AG04449 (cell line): ENCODE measurements around the gene PIPOX.

ENCODE experiments used
- CTCF ChIA-PET: fragments of 350-600 bp; formaldehyde crosslinking; extraction: SDS; loops from one replicate; lab custom pipeline; 2021; ENCODE audit warnings: antibody characterized with exemption; lab: Yijun Ruan, JAX
- POLR2A ChIA-PET: fragments of 400-600, 350-600 bp; formaldehyde crosslinking; extraction: SDS; loops from one replicate; lab custom pipeline; 2020; ENCODE audit warnings: antibody characterized with exemption, inconsistent platforms; lab: Yijun Ruan, JAX
- DNase-seq: peaks from one replicate; pipeline ENCODE4 v3.0.0-alpha.2; 2010; ENCODE audit warnings: low read depth, low spot score
- H3K4me3 ChIP-seq: 2 replicates; pipeline ENCODE4 v1.5.1; 2011; ENCODE audit warnings: low read depth, mild to moderate bottlenecking, control low read depth, low read length
- TF ChIP-seq, protein P1 (sequence below): IDR thresholded peaks from one replicate; pipeline ENCODE4 v1.5.1; 2011; ENCODE audit warnings: mild to moderate bottlenecking, moderate library complexity, low read length, control low read depth, inconsistent platforms; ENCODE audit not compliant: insufficient read depth; ENCODE audit errors: missing control alignments

PIPOX gene

GRCh38 chr17:29000973-29001372, 42.0 kb upstream of the PIPOX start:
- TF ChIP-seq, protein P1, sequence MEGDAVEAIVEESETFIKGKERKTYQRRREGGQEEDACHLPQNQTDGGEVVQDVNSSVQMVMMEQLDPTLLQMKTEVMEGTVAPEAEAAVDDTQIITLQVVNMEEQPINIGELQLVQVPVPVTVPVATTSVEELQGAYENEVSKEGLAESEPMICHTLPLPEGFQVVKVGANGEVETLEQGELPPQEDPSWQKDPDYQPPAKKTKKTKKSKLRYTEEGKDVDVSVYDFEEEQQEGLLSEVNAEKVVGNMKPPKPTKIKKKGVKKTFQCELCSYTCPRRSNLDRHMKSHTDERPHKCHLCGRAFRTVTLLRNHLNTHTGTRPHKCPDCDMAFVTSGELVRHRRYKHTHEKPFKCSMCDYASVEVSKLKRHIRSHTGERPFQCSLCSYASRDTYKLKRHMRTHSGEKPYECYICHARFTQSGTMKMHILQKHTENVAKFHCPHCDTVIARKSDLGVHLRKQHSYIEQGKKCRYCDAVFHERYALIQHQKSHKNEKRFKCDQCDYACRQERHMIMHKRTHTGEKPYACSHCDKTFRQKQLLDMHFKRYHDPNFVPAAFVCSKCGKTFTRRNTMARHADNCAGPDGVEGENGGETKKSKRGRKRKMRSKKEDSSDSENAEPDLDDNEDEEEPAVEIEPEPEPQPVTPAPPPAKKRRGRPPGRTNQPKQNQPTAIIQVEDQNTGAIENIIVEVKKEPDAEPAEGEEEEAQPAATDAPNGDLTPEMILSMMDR: no peak
- CTCF ChIA-PET: interaction anchor here (1.2 kb wide), 1 partner anchor 9 kb away, joined by 4 read pairs; no protein-coding TSS in a partner anchor
- POLR2A ChIA-PET: no interaction called here
- H3K4me3 ChIP-seq: no peak overlapping the region
- DNase-seq: no peak

DNA sequence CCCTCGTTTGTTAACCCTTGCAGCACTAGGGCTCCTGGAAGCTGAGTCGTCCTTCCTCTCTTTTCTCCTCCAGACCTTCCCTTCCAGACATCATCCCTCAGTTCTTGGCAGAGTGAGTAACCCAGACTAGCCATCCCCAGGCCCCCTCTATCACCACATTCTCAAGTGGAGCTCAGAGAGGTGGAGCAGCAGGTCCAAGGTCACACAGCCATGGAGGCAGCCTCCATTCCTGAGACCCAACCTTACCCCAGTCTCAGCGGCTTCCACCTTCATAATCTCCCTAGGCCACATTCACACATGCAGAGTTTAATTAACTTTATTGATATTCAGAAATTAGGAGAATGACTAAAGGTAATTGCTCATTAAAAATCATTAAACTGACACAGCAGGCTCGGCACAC, 40.1 kb upstream of the PIPOX start:
- H3K4me3 ChIP-seq: no peak overlapping the region
- TF ChIP-seq, protein P1: no peak
- POLR2A ChIA-PET: no interaction called here
- no peak for DNase-seq
- CTCF ChIA-PET: no interaction called here

DNA sequence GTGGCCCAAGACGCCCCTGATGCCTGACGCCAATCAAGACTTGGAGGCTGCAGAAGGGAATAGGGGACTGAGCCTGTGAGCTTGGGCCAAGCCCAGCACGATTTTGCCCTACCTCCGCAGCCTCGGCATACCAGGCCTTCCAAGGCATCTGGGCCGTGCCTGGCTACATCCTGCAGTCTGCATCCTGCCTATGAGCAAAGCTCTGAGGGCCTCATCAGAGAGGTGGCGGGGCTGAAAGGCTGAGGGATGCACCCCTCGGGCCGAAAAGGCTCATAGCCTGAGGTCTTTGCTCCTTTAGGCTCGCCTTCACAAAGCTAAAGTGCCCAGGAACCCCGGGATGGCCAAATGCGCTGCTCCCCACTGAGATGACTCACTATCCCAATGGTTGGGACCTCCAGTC, 39.7 kb upstream of the PIPOX start:
- H3K4me3 ChIP-seq: no peak overlapping the region
- TF ChIP-seq, protein P1: no peak
- ChIA-PET CTCF (interaction anchor here (1.1 kb wide), 1 partner anchor 114 kb away, joined by 3 read pairs; no protein-coding TSS in a partner anchor), POLR2A (no interaction called here)
- DNase-seq: no peak

GRCh38 chr17:29004081-29004692, 38.8 kb upstream of the PIPOX start:
- ChIA-PET CTCF (interaction anchor here (1.0 to 1.2 kb wide), 3 partner anchors 15 to 113 kb away, joined by 3 to 4 read pairs (median 3); no protein-coding TSS in a partner anchor), POLR2A (interaction anchor here (0.7 kb wide), 1 partner anchor 15 kb away, joined by 3 read pairs; no protein-coding TSS in a partner anchor)
- TF ChIP-seq, protein P1: no peak
- H3K4me3 ChIP-seq: no peak overlapping the region
- no peak for DNase-seq

DNA sequence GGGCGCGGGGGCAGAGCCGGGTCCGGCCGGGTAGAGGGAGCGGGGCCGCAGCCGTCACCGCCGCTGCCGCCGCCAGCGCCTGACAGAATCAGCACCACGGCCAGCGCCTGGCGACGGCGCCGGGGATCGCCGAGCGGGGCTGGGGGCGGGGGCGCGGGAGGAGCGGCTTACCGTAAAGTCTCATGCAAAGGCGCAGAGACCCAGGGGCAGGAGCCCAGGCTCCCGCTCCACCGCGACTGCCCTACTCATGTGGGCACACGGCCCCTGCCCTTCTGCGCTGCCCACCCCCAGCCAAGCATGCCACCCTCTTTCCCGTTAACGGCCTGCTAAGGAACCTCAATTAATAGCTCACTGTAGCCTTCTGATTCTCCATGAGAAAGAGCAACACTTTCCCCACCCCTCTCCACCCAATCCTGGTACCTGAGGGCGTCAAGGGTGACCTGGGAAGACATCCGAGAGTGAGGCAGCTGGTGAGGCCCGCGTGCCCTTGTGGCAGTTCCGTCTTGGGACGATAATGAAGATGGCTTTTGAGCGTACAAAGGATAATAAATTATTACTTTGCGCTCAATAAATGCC, 36.9 kb upstream of the PIPOX start, which contains the start of gene SEZ6:
TSS of gene SEZ6 (minus strand) at position 98 of the 576 bp plus-strand sequence. CDS start 164 bp downstream, outside the sequence.
- H3K4me3 ChIP-seq: no peak within 1 kb of the TSS
- ChIA-PET CTCF (interaction anchor here (1.0 to 5.1 kb wide), 5 partner anchors 38 to 112 kb away, joined by 3 to 25 read pairs (median 5); no protein-coding TSS in a partner anchor), POLR2A (no interaction called here)
- TF ChIP-seq, protein P1: no peak
- no peak for DNase-seq

- ChIA-PET CTCF (interaction anchor here (0.6 to 5.1 kb wide), 6 partner anchors 42 to 212 kb away, joined by 3 to 25 read pairs (median 6); no protein-coding TSS in a partner anchor), POLR2A (no interaction called here)
- DNase-seq: no peak
- no peak overlapping the region for H3K4me3 ChIP-seq
- TF ChIP-seq, protein P1: no peak
Observed at GRCh38 chr17:29007456-29007855, 35.5 kb upstream of the PIPOX start.
